ENCODE measurements around the gene SMIM3. TPM values are rescaled to one million over a fixed set of nuclear protein-coding genes. Genes with fewer than 3 reads are reported as not detected.
"Not testable (repeated sequence)": the region's sequence is repeated elsewhere in the genome, so short reads cannot be mapped to it uniquely, and the experiment has no call there.

The SMIM3 gene
- total and polyA plus RNA-seq, 2 of the 8 experiments (the other 6 are each of a cell fraction or from before 2014, with no cell fraction given) = 10.4 to 15.7 TPM

GRCh38 chr5:150831821-150832220, 53.3 kb downstream of the SMIM3 start:
- H4K5ac ChIP-seq (ENCODE audit: insufficient read length, low read depth, low read length); H2BK20ac ChIP-seq (ENCODE audit: low read length); H3K4me1 ChIP-seq (replicated peaks in 1 of 4; ENCODE audit: control insufficient read depth in 3 of 4, insufficient read depth in 4 of 4, low read length in 3 of 4); H3K9me3 ChIP-seq (ENCODE audit: insufficient read depth in 2 of 2, low read depth in 1 of 2, low read length in 1 of 2); H4K20me1 ChIP-seq (replicated peaks in 1 of 2; ENCODE audit: control insufficient read depth in 1 of 2, insufficient read depth in 2 of 2, low read length in 2 of 2); H4K8ac ChIP-seq (ENCODE audit: extremely low read depth, insufficient read depth, low read length); H3K79me2 ChIP-seq (ENCODE audit: control insufficient read depth in 1 of 2, insufficient read depth in 2 of 2, low read length in 2 of 2); H2BK120ac ChIP-seq (replicated peaks; ENCODE audit: low read depth, low read length); H3K23ac ChIP-seq (ENCODE audit: insufficient read length); H3K79me1 ChIP-seq (ENCODE audit: low read depth, low read length); H4K91ac ChIP-seq (replicated peaks; ENCODE audit: insufficient read length, low read length); H3K4ac ChIP-seq (replicated peaks; ENCODE audit: insufficient read length, low read depth, low read length); DNase-seq (ENCODE audit: low read depth in 1 of 2, low spot score in 2 of 2); H2AFZ ChIP-seq (ENCODE audit: low read length); H3K4me2 ChIP-seq (ENCODE audit: insufficient read depth in 1 of 2, low read depth in 2 of 2, low read length in 2 of 2); POLR2A ChIA-PET (ENCODE audit: partially characterized antibody); H3K27ac ChIP-seq (ENCODE audit: low read depth, low read length); H3K56ac ChIP-seq (replicated peaks; ENCODE audit: insufficient read length, low read depth, low read length); H3K14ac ChIP-seq (ENCODE audit: insufficient read length); H3K9ac ChIP-seq (replicated peaks in 1 of 4; ENCODE audit: extremely low read depth in 1 of 4, low read depth in 3 of 4, low read length in 3 of 4); H2BK15ac ChIP-seq (ENCODE audit: low read length); FAIRE-seq; H3K4me3 ChIP-seq (ENCODE audit: extremely low read depth in 1 of 4, insufficient read depth in 2 of 4, low read depth in 3 of 4, low read length in 4 of 4); H2BK12ac ChIP-seq (ENCODE audit: low read depth, low read length); H2AK5ac ChIP-seq (ENCODE audit: low read depth, low read length); H3K36me3 ChIP-seq (ENCODE audit: control insufficient read depth in 2 of 4, insufficient read depth in 4 of 4, low read length in 3 of 4); H3K23me2 ChIP-seq (ENCODE audit: low read depth, low read length); H3K18ac ChIP-seq (ENCODE audit: extremely low read depth, low read length); H3K27me3 ChIP-seq (replicated peaks in 1 of 4; ENCODE audit: control insufficient read depth in 3 of 4, extremely low read depth in 1 of 4, insufficient read depth in 3 of 4, low read length in 3 of 4); H2BK5ac ChIP-seq (ENCODE audit: low read depth, low read length): not testable (repeated sequence)
- CTCF ChIA-PET (ENCODE audit: partially characterized antibody) = interaction anchor here (3.4 kb wide), 1 partner anchor 30 kb away, joined by 24 read pairs; no protein-coding TSS in a partner anchor
- 83% methylated on average over 3 of the region's 3 CpGs; no CpG with 5 or more reads in 1 of the 2 experiments for WGBS, 2 experiments (ENCODE audit: extremely low coverage in 1 of 2, insufficient coverage in 1 of 2, insufficient read length in 1 of 2, insufficient replicate concordance in 2 of 2, low coverage in 1 of 2, low lambda C conversion rate in 2 of 2, missing lambda C conversion rate in 1 of 2)
